GM12873 (cell line): ENCODE data around the gene GPN2.

Source experiments
- TF ChIP-seq, protein P1 (sequence below): IDR thresholded peaks from 2 replicates; pipeline ENCODE4 v1.5.1; 2012; ENCODE audit warnings: low read depth, mild to moderate bottlenecking, moderate library complexity, low read length, control low read depth; ENCODE audit not compliant: insufficient read depth; ENCODE audit errors: missing control alignments

The GPN2 gene

GRCh38 chr1:26889551-26890466 lies at the start of gene GPN2:
Gene GPN2, minus strand, starts transcription at chr1:26890283. Its CDS starts 187 bp downstream, at chr1:26890096.
- TF ChIP-seq, protein P1, sequence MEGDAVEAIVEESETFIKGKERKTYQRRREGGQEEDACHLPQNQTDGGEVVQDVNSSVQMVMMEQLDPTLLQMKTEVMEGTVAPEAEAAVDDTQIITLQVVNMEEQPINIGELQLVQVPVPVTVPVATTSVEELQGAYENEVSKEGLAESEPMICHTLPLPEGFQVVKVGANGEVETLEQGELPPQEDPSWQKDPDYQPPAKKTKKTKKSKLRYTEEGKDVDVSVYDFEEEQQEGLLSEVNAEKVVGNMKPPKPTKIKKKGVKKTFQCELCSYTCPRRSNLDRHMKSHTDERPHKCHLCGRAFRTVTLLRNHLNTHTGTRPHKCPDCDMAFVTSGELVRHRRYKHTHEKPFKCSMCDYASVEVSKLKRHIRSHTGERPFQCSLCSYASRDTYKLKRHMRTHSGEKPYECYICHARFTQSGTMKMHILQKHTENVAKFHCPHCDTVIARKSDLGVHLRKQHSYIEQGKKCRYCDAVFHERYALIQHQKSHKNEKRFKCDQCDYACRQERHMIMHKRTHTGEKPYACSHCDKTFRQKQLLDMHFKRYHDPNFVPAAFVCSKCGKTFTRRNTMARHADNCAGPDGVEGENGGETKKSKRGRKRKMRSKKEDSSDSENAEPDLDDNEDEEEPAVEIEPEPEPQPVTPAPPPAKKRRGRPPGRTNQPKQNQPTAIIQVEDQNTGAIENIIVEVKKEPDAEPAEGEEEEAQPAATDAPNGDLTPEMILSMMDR = no peak

DNA sequence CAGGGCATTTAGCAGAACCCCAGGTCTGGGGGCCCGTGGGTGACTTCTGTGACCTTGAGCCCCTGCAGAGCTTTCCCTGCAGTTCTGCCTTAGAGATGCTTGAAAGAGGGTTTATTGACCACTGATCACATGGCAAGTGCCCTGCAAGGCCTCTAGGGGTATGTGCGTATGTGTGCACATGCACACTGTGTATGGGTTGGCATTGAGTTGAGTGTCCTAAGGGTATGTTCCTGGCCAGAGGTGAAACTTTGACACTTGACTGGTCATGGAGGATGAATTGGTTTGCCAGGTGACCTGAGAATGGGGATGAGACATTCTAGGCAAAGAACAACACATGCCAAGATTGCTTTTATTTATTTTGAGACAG lies 48.6 kb upstream of the GPN2 start:
- TF ChIP-seq, protein P1 = no peak

- TF ChIP-seq, protein P1 = no peak
These were observed 48.0 kb upstream of the GPN2 start for GRCh38 chr1:26938004-26938658.

- TF ChIP-seq, protein P1 = no peak
These were observed 46.7 kb upstream of the GPN2 start for GRCh38 chr1:26936823-26937222.

GRCh38 chr1:26932531-26932930 lies 42.4 kb upstream of the GPN2 start:
- TF ChIP-seq, protein P1 = no peak

DNA sequence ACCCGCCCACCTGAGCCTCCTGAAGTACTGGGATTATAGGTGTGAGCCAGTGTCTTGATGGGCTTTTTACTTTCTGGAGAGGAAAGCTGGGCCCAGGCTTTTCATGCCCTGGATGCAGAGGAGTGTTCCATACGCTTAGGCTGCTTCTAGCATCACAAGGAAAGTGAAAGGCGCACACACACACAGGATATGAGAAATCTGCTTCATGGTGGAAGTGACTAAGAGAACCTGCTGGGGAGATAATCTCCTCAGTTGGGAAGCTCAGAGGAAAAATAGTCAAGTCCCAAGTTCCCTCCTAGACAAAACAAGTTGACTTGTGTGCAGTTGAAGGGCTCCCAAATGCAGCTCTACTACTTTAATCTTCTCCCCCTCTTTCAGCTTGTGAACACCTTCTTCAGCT lies 33.6 kb upstream of the GPN2 start:
- TF ChIP-seq, protein P1 = no peak

DNA sequence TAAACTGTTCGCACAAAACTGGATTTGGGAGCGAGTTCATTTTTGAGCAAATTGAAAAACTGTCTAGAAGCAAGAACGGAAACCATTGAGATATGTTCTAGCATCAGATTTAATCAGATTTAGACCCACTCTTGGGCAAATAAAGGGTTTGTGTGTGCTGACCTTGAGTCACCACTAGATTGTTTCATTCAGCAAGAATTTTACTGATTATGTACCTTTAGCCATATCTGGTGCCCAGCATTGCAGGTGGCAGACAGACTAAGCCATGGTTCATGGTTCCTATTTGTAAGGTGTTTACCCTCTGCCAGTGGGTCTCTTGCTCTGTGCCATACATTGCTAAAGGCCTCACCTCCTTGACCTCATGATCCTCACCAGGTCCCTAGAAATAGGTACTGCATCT lies 32.8 kb upstream of the GPN2 start:
- TF ChIP-seq, protein P1 = no peak
